ENCODE data around the gene EHMT2.
"Not testable (repeated sequence)": the region's sequence is repeated elsewhere in the genome, so short reads cannot be mapped to it uniquely, and the experiment has no call there.

The EHMT2 gene

DNA sequence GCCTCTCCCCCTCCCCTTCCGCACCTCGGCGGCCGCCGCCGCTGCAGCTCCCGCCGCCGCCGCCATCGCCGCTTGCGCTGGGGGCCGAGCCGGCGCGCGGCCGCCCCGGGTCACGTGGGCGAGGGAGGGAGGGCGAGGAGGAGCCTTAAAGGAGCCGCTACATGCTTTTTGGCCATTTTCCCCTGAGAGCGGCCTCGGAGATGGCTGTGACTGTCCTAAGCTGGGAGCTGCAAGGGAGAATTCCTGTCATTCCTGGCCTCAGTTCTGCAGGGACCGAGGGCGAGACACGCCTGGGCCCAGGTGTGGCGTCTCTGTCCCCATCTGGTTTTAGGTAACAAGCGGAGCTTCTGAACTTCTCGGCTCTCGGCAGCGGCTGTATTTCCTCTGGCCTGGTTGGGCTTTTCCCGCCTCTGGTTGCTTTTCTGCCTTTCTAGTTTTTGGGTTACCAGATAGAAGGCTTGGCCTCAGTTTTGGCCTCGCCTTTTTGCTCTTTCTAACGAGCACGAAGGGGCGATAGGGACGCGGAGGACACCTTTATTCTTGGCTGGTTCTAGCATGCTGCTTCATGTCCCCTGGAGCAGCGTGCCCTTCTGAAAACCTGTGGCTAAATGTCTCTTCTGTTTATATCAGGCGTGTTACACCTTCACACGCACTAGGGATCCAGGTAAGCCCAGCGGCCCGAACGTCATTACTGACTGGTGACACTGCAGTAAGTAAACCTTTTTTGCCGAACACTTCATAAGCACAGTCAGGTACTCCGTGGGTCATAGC, at the start of gene EHMT2:
Gene EHMT2 (minus strand): TSS at position 87 of the 771 bp plus-strand sequence. CDS start 21 bp downstream, at position 66.
- DNase-seq = peak; percentile 86

DNA sequence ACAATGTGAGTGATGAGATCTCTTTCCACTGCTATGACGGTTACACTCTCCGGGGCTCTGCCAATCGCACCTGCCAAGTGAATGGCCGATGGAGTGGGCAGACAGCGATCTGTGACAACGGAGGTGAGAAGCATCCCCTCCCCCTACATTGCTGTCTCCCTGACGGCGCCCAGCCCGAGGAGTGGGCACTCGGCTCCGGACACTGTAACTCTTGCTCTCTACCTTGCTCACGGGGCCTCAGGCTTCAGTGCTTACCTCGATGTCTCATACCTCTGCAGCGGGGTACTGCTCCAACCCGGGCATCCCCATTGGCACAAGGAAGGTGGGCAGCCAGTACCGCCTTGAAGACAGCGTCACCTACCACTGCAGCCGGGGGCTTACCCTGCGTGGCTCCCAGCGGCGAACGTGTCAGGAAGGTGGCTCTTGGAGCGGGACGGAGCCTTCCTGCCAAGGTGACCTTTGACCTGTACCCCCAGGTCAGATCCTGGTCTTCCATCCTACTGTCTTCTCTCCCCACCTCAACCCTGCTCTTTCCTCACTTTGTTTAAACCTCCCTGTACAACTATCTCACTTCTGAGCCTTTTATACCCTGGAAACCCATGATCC, 49.7 kb upstream of the EHMT2 start:
- DNase-seq = no peak

DNA sequence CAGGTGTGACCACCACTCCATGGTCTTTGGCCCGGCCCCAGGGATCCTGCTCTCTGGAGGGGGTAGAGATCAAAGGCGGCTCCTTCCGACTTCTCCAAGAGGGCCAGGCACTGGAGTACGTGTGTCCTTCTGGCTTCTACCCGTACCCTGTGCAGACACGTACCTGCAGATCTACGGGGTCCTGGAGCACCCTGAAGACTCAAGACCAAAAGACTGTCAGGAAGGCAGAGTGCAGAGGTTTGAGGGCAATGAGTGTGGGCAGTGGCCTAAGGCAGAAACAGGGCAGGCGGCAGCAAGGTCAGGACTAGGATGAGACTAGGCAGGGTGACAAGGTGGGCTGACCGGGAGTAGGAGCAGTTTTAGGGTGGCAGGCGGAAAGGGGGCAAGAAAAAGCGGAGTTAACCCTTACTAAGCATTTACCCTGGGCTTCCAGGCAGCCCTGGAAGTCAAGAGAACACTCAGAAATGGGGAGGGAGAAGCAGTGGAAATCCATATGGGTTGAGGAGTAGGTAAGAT, 48.9 kb upstream of the EHMT2 start:
- DNase-seq = no peak

DNA sequence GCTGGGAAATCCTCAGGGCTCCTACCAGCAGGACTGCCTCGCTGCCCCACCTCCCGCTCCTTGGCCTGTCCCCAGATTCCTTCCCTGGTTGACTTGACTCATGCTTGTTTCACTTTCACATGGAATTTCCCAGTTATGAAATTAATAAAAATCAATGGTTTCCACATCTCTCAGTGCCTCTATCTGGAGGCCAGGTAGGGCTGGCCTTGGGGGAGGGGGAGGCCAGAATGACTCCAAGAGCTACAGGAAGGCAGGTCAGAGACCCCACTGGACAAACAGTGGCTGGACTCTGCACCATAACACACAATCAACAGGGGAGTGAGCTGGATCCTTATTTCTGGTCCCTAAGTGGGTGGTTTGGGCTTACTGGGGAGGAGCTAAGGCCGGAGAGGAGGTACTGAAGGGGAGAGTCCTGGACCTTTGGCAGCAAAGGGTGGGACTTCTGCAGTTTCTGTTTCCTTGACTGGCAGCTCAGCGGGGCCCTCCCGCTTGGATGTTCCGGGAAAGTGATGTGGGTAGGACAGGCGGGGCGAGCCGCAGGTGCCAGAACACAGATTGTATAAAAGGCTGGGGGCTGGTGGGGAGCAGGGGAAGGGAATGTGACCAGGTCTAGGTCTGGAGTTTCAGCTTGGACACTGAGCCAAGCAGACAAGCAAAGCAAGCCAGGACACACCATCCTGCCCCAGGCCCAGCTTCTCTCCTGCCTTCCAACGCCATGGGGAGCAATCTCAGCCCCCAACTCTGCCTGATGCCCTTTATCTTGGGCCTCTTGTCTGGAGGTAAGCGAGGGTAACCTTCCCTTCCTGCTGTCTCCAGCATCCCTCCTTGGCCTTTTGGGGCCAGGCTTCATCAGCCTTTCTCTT, 48.2 kb upstream of the EHMT2 start, which contains the start of gene CFB:
Gene CFB (plus strand): TSS at position 589 of the 863 bp plus-strand sequence. CDS start 127 bp downstream, at position 716.
- DNase-seq = no peak

DNA sequence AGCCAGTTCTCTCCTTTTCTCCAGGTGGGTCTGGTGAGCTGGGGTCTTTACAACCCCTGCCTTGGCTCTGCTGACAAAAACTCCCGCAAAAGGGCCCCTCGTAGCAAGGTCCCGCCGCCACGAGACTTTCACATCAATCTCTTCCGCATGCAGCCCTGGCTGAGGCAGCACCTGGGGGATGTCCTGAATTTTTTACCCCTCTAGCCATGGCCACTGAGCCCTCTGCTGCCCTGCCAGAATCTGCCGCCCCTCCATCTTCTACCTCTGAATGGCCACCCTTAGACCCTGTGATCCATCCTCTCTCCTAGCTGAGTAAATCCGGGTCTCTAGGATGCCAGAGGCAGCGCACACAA, 47.6 kb upstream of the EHMT2 start:
- DNase-seq = no peak

DNA sequence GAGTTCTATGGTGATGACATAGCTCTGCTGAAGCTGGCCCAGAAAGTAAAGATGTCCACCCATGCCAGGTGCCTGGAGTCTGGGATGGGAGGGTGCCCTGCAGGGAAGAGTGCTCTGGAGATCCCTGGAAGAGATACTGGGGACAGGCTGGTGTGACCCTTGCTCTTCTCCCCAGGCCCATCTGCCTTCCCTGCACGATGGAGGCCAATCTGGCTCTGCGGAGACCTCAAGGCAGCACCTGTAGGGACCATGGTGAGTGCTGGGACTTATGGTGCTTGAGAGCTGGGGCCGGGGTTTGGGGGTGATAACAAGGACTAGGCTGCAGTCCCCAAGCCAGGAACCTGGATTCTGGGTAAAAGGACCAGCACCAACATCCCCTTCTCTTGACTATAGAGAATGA, 46.2 kb upstream of the EHMT2 start:
- no peak for DNase-seq

DNA sequence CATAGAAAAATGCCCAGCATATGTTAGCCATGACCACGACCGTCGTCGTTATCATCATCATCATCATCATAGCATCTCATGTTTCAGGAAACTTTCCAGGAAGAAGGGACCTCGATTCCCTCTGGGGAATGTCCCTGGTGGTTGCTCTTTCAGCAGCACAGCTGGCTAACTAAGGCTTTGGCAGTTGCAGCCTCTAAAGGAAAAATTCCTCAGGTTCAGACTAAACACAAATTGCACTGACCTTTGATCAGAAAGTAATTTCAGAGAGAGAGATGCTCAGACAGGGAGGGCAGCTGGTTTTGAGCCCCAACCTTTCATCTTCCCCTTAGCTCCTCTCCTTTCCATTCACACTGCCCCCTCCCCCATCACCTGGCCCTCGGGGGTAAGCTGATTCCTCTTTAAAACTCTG, 42.8 kb upstream of the EHMT2 start:
- no peak for DNase-seq

DNA sequence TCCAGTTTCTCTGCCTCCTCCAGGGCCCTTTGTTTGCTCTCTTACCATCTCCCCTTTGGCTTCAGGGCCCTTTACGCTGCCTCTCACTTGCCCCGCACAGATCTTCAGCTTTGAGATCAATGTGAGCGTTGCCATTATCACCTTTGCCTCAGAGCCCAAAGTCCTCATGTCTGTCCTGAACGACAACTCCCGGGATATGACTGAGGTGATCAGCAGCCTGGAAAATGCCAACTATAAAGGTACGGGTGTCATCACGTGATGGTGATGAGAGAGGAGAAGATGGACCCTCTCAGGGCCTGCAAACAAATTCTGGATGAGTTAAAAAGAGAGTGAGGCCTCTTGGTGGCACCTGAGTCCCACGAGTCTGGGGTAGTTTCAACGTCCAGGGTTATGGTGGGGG, 38.3 kb upstream of the EHMT2 start:
- DNase-seq = no peak

DNA sequence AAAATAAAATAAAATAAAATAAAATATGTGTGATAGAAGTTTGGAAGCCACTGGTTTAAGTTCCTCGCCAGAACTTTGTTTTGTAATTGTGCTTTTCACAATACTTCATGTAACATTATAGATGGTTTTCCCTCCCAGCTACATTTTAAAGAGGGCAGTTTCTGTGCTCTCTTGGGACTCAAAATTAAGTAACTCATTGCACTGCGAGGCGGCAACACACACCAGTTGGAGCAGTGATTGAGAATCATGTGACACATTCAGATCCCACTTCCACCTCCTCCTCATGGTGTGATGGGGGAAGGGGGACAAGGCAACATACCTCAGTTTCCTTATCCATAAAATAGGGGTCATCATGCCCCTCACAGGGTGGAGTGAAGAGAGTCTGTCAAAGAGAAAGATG, 37.5 kb upstream of the EHMT2 start:
- no peak for DNase-seq

DNA sequence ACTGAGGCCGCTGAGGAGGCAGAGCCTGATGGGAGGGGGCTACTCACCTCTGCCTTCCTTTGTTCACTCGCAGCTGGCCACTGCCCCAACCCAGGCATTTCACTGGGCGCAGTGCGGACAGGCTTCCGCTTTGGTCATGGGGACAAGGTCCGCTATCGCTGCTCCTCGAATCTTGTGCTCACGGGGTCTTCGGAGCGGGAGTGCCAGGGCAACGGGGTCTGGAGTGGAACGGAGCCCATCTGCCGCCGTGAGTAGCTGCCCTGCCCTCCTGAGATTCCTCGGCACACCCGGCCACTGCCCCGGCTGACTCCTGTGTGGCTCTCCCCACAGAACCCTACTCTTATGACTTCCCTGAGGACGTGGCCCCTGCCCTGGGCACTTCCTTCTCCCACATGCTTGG, 36.0 kb upstream of the EHMT2 start:
- DNase-seq = no peak

DNA sequence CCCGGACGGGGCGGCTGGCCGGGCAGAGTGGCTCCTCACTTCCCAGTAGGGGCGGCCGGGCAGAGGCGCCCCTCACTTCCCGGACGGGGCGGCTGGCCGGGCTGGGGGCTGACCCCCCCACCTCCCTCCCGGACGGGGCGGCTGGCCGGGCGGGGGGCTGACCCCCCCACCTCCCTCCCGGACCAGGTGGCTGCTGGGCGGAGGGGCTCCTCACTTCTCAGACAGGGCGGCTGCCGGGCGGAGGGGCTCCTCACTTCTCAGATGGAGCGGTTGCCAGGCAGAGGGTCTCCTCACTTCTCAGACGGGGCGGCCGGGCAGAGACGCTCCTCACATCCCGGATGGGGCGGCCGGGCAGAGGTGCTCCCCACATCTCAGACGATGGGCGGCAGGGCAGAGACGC, 34.6 kb upstream of the EHMT2 start:
- DNase-seq = not testable (repeated sequence)

DNA sequence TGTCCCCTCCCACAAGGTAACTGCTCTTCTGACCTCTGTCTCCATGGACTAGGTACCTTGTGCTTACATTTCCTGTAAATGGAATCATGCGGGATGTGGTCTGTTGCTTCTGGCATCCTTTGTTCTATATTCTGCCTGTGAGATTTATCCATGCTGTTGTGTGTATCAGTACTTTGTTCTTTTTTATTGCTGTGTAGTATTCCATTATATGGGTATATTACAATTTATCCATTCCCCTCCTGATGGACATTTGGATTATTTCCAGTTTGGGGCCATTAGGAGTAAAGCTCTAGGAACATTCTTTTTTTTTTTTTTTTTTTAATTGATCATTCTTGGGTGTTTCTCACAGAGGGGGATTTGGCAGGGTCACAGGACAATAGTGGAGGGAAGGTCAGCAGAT, 33.5 kb upstream of the EHMT2 start:
- DNase-seq = no peak

DNA sequence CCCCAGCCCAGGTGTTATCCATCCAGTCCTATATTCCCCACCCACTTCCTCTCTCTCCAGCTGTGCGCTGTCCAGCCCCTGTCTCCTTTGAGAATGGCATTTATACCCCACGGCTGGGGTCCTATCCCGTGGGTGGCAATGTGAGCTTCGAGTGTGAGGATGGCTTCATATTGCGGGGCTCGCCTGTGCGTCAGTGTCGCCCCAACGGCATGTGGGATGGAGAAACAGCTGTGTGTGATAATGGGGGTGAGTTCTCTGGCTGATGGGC, 31.1 kb upstream of the EHMT2 start:
- no peak for DNase-seq

DNA sequence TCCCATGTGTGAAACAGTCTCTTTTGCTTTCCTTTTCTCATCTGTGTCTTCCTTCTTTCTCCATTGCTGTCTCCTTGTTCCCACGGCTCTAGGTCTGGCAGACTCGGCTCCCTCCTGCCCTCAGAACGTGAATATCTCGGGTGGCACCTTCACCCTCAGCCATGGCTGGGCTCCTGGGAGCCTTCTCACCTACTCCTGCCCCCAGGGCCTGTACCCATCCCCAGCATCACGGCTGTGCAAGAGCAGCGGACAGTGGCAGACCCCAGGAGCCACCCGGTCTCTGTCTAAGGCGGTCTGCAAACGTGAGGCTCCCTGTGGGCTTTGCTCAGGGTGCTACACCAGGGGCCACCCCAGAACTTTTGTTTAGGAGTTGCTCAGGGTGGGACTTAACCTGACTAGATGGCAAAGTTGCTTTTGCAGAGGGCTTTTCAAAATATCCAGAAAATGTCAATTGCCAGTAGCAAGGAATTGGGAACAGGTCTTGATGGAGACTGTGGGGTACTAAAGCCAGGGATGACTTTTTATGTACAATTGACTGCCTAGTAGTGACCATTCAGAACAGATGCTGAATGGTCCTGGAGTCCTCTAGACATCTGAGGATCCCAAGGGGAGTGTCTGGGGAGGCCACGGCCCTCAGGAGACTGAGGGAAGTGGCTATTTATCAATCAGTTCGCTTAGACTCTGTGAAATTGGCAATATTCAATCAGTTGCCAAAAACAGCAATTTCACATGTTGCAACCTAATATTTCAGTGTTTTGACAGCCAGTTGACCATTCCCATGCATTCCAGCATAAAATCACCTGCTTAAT, 30.6 kb upstream of the EHMT2 start:
- no peak for DNase-seq

DNA sequence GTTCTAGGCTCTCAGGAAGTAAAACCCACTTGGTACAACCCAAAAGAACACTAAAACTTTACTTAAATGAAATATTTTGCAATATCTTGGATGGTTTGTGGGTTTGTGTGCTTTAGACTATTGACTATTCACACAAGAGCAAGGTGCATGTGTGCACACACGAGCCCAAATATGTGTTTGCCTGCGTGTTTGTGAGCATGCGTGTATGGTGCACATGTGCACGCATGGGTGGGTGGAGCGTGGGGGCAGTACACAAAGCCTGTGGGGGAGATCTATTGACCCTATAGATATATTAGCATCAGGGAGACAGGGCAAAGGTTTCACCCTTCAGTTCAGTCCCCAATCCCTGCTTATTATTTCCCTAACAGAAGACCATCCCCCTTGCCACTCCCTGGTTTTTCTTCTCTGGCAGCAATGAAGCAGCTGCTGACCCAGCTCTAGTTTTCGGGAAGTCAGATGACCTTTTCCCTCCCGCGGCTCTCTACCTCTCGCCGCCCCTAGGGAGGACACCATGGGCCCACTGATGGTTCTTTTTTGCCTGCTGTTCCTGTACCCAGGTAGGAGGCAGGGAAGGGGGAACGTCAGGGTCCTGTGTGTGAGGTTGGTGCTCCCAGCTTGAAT, 29.9 kb upstream of the EHMT2 start, which contains the start of gene C2:
Gene C2 (plus strand): TSS at position 476 of the 621 bp plus-strand sequence. CDS start 36 bp downstream, at position 512.
- DNase-seq = no peak

DNA sequence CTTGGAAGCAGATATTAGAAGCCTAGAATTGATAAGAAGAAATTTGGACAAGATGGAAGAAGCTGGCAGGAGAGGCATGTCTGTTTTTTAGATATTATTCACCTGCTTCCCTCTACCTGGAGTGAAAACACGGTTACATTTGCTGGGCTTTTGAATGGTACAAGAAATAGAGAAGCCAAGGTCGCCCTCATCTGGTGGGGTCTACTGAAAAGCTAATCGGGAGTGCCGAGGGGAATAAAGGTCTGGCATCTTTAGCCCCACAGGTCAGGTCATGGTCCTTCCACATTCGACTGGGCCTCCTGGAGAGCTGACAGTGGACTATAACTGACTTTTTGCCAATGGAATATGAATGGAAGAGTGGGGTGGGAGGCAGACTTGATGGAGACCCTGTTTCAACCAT, 25.4 kb upstream of the EHMT2 start:
- DNase-seq = peak; percentile 32

DNA sequence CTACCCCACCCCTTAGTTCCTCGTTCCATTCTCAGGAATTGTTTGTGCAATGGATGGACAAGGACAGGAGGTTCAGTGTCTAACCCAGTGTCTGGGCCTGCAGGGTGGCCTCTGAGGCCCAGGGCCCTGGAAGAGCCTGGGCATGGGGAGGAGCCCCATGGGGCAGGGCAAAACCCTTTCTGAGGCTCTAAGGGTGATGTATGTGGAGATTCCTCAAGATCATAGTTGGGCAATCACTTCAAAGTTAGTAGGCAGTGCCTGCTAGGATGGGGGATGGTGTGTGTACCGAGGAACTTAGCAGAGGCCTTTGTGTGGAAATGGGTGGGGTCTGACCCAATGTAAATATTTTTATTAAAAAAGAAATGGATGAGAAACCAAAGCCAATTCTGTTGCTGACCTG, 23.3 kb upstream of the EHMT2 start:
- no peak for DNase-seq

DNA sequence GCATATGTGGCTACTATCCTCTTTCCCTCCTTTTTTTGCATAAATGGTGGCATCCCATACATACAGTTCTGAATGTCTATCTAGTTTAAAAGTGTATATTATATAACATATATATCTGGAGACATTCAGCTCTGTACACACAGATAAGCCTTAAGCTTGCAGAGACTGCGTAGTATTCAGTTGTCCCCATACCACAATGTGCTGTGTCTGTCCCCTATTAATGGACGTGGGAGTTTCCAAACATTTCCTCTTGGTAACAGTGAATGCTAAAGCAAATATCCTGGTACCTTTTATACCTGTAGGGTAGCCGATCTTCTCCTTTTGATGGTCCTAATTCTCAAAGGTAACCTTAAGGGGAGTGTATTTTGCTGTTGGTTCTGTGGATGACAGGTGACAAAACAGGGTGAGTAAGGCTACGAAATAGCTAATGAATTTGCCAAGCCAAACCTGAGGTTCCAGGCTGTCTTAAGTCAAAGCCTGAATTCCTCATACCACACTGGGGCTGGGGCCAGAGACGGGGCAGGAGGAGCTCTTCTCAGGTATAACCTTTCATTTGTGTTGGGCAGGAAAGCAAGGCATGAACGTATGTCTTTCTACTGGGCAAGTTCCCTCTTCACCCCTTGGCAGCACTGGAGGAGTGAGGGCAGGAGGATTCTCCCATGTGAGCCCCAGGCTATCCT, 22.3 kb upstream of the EHMT2 start:
- DNase-seq = no peak

DNA sequence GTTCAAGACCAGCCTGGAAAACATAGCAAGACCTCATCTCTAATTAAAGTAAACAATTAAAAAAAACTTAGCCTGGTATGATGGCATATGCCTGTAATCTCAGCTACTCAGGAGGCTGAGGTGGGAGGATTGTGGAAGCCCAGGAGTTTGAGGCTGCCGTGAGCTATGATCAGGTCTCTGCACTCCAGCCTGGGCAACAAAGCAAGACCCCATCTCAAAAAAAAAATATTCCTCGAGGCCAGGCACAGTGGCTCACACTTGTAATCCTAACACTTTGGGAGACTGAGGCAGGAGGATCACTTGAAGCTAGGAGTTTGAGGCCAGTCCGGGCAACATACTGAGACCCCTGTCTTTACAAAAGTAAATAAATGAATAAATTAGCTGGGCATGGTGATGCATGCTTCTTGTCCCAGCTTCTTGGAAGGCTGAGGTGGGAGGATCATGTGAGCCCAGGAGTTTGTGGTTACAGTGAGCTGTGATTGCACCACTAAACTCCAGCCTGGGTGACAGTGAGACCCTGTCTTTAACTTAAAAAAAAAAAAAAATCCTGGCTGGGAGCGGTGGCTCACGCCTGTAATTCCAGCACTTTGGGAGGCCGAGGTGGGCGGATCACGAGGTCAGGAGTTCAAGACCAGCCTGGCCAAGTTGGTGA, 20.7 kb upstream of the EHMT2 start:
- no peak for DNase-seq

DNA sequence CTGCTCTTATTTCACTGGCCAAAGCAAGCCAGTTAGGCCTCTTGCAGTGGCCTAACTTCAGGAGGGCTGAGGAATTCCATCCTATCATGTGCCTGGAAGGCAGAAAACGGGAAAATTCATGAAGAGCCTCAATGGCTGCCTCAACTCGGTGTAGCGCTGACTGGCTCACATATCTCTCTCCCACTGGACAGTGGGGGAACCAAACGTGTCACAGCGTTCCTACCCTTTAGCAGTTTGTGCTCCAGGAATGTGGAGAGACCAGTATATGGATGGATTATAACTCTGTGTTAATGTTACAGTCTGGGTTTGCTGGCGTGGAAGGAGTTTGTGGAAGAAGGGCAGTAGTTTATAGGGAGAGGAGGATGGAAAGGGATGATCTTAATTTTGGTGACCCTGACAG, 18.3 kb upstream of the EHMT2 start:
- DNase-seq = no peak

DNA sequence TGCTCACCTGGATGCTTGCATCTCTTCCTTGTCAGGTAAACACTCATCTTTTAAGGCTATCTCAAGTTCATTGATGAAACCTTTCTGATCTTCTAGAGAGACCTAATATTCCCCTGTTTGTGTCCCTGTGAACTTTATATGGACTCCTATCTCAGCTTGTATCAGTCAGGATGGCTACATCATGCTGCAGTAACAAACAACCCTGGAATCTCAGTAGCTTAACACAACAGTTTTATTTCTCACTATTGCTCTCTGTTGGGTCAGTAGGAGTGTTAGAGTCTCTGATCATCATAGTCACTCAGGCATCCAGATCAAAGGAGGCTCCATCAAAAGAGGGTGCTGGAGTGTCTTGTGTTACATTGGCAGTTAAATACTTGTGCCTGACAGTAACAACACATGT, 17.9 kb upstream of the EHMT2 start:
- no peak for DNase-seq

Measured in CD4-positive, alpha-beta T cell treated with Interleukin-21 for 1 hour (primary cell).